HL-60/S4 treated with phorbol 12-myristate 13-acetate at 8.2 ng/mL for 4 days and 3 days (cell line): ENCODE data around the gene SLC35E1.
"Not testable (repeated sequence)": the region's sequence is repeated elsewhere in the genome, so short reads cannot be mapped to it uniquely, and the experiment has no call there.

Experiments used
- in situ Hi-C: fragments of 300-500 bp; cut with MboI; formaldehyde crosslinking; loops from 2 replicates; pipeline ENCODE4 v1.15.0; 2022; ENCODE audit warnings: low sequenced_read_pairs

Gene SLC35E1

GRCh38 chr19:16525751-16526481, 46.3 kb downstream of the SLC35E1 start:
- in situ Hi-C loops: no loop called here

DNA sequence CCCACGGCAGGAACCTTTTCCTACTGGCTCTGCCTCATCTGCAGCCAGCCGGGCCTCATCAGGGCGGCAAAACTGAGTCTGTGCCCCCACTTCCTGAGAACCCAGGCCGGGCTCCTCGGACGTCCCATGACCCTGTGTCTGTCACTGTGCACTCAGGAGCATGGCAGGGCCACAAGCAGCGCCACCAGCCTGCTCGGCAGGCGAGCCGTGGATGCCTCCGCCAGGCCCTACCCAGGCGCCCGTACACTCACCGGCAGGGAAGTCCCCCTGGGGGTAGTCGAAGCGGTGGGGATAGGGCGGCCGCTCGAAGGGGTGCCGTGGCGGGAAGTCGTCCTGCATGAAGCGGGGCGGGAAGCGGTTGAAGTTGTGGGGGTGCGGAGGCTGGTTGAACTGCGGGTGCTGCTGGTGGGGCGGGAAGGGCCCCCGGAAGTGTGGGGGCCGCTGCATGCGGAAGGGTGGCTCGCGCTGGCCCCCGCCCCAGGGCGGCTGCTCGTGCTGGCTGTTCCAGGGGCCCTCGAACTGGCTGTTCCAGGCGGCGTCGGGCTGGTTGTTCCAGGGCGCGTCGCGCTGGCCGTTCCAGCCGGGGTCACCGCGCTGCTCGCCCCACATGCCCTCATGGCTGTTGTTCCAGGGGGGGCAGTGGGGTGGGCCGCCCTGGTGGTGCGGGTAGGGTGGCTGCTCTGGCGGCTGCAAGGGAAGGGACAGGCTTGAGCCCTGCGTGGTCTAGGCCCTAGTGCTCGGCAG, 47.1 kb downstream of the SLC35E1 start:
- in situ Hi-C loops: no loop called here

- in situ Hi-C loops: no loop called here
Observed at GRCh38 chr19:16522559-16523377, 49.4 kb downstream of the SLC35E1 start.

DNA sequence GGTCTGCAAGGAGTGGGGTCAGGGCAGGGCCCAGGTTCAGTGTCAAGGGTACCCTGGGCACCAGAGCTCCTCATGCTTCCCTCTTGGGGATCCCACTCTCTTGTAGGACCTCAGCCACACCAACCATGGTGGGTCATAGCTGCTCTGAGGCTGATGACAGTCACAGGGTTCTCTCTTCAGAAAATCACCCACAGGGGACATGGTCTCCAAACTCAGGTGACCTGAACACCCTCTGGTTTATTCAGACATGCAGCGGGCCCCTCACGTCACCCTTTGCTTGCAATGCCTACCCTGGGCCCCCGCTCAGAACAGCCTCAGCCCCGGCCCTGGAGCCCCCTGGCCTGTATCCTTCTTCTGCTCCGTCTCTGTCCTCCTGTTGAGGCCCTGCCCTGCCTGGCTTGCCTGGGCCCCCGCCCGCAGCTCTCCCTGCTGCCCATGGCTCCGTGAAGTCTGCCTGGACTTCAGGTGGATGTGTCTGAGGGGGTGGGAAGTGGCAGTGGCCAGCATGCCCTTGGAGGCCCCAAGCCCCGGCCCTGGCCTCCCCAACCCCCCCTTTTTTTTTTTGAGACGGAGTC, 50.4 kb downstream of the SLC35E1 start:
- in situ Hi-C loops: no loop called here

GRCh38 chr19:16520986-16521624, 51.1 kb downstream of the SLC35E1 start:
- in situ Hi-C loops: no loop called here

DNA sequence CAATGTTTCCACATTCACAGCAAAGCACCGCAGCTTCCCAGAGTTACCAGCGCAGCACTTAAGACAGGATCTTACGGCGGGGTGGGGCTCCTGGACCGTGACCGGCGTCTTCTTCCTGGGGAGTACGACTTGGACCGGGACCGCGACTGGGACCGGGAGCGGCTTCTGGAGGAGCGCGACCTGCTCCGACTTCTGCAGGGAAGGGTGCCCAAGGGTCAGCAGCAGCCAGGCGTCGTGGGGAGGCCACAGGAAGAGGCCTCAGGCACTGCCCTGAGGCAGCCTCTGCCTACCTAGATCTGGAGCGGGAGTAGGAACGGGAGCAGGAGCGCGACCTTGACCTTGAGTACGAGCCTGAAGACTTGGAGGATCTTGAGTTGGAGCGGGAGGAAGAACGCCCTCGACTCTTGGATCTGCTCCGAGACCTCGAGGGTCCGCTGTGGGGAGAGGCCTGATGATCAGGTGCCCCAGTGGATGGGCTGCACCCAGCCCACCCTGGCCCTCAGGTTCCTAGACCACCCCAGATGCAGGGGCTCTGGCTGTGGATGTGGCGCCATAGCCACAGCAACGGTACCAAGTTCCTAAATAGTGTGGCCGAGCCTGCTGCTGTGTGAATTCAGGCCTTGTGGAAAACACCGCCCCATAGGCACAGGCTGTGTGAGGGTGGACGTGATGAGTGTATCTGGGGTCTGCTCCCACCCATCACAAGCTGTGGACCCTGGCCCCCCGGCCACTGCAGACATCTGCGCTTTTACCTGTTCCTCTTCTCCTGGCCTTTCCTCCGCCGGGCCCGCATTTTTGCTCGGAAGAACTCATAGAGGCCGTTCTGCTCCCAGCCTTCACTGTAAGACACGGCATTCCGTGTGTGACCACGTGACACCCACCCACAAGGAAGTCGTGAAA, 51.9 kb downstream of the SLC35E1 start:
- in situ Hi-C loops: no loop called here

DNA sequence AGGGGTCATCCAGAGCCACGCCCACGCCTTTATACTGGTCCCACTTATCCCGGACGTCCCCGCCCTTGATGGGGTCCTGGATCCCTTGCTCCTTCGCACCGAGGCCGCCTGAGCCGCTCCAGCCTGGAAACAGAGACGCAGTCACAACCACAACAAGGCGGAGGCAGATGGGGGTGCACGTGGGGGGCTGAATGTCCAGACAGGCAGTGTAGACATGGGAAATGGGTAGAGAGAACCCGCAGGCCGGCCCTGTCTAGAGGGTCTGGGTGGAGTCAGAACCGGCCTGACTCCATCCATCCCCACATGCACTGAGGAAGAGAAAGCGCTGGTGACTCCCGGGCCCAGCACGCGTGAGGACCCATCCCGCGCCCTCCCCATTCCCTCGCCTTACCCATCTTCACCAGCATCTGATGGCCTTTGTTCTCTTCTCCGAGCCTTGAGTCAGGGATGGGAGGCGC, 53.0 kb downstream of the SLC35E1 start:
- in situ Hi-C loops: no loop called here

DNA sequence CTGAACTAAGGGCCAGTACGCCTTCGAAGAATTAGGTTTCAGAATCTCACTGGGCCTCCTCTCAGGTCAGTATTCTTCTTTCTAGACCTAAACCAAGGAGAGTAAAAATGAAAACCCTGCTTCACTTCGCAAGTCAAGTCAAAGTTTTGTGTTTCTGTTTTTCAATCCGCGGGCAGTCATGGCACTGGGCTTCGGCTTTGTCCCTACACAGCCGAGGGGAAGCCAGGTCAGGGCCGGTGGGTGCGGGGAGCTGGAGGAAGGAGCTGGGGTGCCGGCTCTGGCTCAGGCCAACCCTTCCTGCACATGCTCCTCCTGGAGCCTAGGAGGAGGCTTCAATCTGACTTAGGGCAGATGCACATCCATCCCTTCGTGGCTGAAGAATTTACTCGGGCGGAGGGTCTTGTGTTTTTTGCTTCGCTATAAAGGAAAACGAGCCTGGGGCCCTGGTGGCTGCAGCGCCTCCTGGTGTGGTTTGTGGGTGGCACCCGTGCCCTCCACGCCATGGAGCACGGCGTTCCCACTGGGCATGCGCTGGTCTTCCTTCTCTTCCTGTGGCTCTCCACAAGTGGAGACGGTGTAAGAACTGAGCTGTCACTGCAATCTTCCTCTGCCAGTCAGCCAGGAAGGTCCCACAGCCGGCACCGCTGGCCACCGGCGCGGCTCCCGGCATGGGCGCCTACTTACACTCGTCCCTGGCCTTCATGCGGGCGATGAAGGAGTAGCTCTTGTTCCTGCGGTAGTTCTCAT, 53.6 kb downstream of the SLC35E1 start:
- in situ Hi-C loops: no loop called here

DNA sequence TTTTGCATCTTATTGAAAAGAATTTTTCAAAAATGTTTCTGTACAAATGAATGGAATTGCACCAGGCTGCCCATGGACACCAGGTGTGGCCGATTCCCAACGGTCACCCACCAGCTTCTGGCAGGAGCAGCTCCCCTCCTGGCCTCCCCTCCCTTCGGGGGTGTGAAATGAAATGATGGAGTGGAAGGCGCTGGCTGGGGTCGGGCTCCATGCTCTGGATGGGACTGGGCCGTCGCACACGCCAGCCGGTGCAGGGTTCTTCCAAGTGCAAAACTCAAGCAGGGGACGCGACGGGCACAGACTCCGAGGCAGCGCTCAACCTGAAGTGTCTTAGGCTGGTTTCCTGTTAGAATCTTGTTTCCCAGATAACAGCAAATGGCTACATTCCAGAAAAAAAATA, 54.2 kb downstream of the SLC35E1 start:
- in situ Hi-C loops: no loop called here

DNA sequence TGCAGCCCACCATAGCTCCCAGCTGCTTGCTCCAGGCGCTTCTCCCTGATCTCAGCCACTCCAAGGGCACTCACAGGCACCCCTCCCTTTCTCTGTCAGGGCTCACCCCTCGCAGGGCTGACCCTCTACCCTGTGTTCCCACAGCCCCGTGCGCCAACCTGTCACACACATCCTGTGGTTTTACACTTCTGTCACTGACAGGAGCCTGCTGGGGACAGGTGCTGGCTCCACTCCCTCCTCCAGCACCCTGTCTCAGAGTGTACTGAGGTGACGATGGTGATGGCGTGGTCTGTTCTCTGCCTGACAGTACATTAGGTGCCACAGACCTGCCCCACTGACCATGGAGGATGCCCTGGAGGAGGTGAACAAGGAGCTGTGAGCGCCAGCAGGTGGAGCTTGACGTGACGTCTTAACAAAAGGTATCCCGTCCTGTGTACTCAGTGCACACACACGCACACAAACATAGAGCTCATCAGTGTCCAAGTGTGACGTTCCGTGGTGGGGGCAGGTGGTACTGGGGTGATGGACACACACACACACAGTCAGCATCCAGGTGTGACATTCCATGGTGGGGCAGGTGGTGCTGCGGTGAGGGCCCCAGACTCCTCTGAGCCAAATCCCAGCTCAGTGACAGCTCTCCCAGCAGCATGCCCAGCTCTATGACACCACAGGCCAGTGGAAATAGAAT, 55.1 kb downstream of the SLC35E1 start:
- in situ Hi-C loops: no loop called here

- in situ Hi-C loops: no loop called here
Observed at GRCh38 chr19:16516381-16516780, 55.8 kb downstream of the SLC35E1 start.

DNA sequence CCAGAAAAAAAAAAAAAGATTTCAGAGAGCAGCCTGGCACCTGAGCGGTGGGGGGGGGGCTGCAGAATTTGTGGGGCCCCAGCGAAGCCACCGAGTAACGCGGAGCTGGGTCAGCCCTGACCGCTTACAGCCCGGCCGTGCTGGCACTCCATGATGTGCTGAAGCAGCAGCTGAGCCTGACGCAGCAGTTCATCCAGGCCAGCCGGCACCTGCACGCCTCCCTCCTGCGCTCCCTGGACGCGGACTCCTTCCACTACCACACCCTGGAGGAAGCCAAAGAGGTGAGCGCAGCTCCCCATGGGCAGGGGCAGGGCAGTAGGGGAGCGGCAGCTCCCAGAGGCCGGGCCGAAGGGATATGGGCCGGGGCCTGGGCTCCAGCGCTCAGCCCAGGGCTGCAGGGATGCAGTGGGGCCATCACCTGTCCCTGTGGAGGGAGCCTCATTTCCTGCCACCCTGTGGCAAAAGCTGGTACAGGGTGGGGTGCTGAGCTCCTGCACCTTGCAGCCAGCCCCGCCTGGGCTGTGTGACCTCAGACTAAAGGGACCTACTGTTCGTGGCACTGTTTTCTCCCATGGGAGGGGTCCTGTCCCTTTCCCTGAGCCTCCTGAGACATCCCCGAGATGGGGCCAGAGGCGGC, 57.7 kb downstream of the SLC35E1 start:
- in situ Hi-C loops: no loop called here

GRCh38 chr19:16512611-16513010, 59.6 kb downstream of the SLC35E1 start:
- in situ Hi-C loops: not testable (repeated sequence)

- in situ Hi-C loops: no loop called here
Observed at GRCh38 chr19:16509141-16510061, 62.8 kb downstream of the SLC35E1 start.

- in situ Hi-C loops: no loop called here
Observed at GRCh38 chr19:16508546-16508945, 63.7 kb downstream of the SLC35E1 start.

- in situ Hi-C loops: no loop called here
Observed at GRCh38 chr19:16506961-16507360, 65.3 kb downstream of the SLC35E1 start.

- in situ Hi-C loops: not testable (repeated sequence)
Observed at GRCh38 chr19:16506161-16506560, 66.1 kb downstream of the SLC35E1 start.
